Kidney (tissue), 14 donors: ENCODE data around the gene CSF3. TPM values are rescaled to one million over a fixed set of nuclear protein-coding genes. Genes with fewer than 3 reads are reported as not detected.

ENCODE experiments used
- DNase-seq, 5 donors: peaks; one replicate each; pipeline ENCODE4 v3.0.0-alpha.2; 2013 to 2020
- FAIRE-seq: peaks from 2 replicates; lab custom pipeline; 2012; peaks lifted over from hg19 to GRCh38; lab: Jason Lieb, UNC
- H3K27ac ChIP-seq, 2 donors: one replicate each; pipeline ENCODE4 v1.7.0; 2013; ENCODE audit warnings: low read depth in 2 of 2, low read length in 2 of 2, inconsistent platforms in 1 of 2
- H3K27me3 ChIP-seq: one replicate; pipeline ENCODE4 v1.7.1; 2013; ENCODE audit warnings: low read length, inconsistent platforms; ENCODE audit not compliant: control insufficient read depth, insufficient read depth
- H3K36me3 ChIP-seq, 3 donors: one replicate each; pipeline versions ENCODE4 v1.7.0 to v1.7.1; 2013; ENCODE audit warnings: low read length in 3 of 3, control low read depth in 1 of 3, inconsistent platforms in 1 of 3; ENCODE audit not compliant: insufficient read depth in 3 of 3, control insufficient read depth in 2 of 3
- H3K4me1 ChIP-seq, 3 donors: one replicate each; pipeline versions ENCODE4 v1.7.0 to v1.7.1; 2013; ENCODE audit warnings: low read length in 3 of 3, inconsistent platforms in 1 of 3, low read depth in 1 of 3; ENCODE audit not compliant: control insufficient read depth in 2 of 3, insufficient read depth in 2 of 3
- H3K4me3 ChIP-seq, 3 donors: one replicate each; pipeline versions ENCODE4 v1.7.0 to v1.8.1; 2013; ENCODE audit warnings: low read length in 3 of 3, control low read depth in 1 of 3, inconsistent platforms in 1 of 3
- H3K9ac ChIP-seq, 3 donors: one replicate each; pipeline versions ENCODE4 v1.7.0 to v1.7.1; 2013; ENCODE audit warnings: low read length in 3 of 3, control low read depth in 1 of 3, inconsistent platforms in 1 of 3
- H3K9me3 ChIP-seq, 3 donors: one replicate each; pipeline versions ENCODE4 v1.7.0 to v1.7.1; 2013; ENCODE audit warnings: low read length in 3 of 3, control low read depth in 1 of 3, inconsistent platforms in 1 of 3; ENCODE audit not compliant: control insufficient read depth in 2 of 3, insufficient read depth in 1 of 3
- intact Hi-C: fragments of 100-400 bp; cut with DNase I; formaldehyde crosslinking; loops from one replicate; pipeline ENCODE4 v1.11.1; 2022
- polyA plus RNA-seq: library from polyadenylated mRNA; stranded (reverse); fragments of 350-450 nt; fragmentation: Illumina TruSeq; extraction: RNeasy Lipid Tissue Mini Kit (QIAGEN cat#74804); gene quantifications from one replicate; pipeline ENCODE4 v1.2.3, GENCODE V29; 2014; ENCODE audit warnings: low read depth, low replicate concordance; ENCODE audit not compliant: insufficient read depth
- total RNA-seq: library from RNA; stranded (reverse); fragmentation: NEBNext Ultra II Directional; extraction: Animal tissue kit (Norgen Biotek cat#: 25700); gene quantifications from one replicate; pipeline ENCODE4 v1.2.1, GENCODE V29; 2021
- TF ChIP-seq, protein P1 (sequence below): IDR thresholded peaks from 3 replicates; pipeline ENCODE4 v1.5.1; 2012; ENCODE audit warnings: mild to moderate bottlenecking, moderate library complexity, borderline replicate concordance; ENCODE audit not compliant: insufficient read depth; ENCODE audit errors: extremely low read depth
- donor health status: control.
- donor health status: control.
- donor health status: control.
- donor health status: control.
- donor health status: control.
- donor health status: DM: yes; HTN: yes; CAD: no.
- donor health status: Normal renal cell carcinoma (clear cell type).

CSF3 gene
- total and polyA plus RNA-seq, 2 donors from 2014 or later = not detected

DNA sequence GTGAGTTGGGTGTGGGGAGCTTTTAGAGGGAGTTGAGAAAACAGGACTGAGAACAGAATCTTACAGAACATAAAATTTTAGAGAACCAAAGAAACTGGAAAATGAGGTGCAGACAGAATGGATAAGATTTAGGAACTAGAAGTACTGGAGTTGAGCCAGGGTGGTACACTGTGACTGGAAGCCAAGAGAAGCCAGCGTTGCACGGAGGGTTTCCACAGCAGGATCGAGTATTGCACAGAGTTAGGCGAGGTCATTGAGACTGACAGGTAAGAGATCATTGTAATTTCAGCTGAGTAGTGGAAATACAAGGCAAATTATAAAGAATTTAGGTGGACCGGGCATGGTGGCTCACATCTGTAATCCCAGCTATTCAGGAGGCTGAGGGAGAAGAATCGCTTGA is 45.9 kb upstream of the CSF3 start:
- H3K27ac ChIP-seq = no peak overlapping the region
- H3K4me3 ChIP-seq = no peak overlapping the region
- no peak for FAIRE-seq
- H3K9ac ChIP-seq = no peak overlapping the region
- H3K4me1 ChIP-seq = no peaks in the 10 kb centered on the region
- no peak for DNase-seq
- intact Hi-C loops = no loop called here
- no peaks in the 10 kb centered on the region for H3K36me3 ChIP-seq
- H3K27me3 ChIP-seq = no peaks in the 10 kb centered on the region
- TF ChIP-seq, protein P1, sequence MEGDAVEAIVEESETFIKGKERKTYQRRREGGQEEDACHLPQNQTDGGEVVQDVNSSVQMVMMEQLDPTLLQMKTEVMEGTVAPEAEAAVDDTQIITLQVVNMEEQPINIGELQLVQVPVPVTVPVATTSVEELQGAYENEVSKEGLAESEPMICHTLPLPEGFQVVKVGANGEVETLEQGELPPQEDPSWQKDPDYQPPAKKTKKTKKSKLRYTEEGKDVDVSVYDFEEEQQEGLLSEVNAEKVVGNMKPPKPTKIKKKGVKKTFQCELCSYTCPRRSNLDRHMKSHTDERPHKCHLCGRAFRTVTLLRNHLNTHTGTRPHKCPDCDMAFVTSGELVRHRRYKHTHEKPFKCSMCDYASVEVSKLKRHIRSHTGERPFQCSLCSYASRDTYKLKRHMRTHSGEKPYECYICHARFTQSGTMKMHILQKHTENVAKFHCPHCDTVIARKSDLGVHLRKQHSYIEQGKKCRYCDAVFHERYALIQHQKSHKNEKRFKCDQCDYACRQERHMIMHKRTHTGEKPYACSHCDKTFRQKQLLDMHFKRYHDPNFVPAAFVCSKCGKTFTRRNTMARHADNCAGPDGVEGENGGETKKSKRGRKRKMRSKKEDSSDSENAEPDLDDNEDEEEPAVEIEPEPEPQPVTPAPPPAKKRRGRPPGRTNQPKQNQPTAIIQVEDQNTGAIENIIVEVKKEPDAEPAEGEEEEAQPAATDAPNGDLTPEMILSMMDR = no peak
- H3K9me3 ChIP-seq = no peaks in the 10 kb centered on the region

DNA sequence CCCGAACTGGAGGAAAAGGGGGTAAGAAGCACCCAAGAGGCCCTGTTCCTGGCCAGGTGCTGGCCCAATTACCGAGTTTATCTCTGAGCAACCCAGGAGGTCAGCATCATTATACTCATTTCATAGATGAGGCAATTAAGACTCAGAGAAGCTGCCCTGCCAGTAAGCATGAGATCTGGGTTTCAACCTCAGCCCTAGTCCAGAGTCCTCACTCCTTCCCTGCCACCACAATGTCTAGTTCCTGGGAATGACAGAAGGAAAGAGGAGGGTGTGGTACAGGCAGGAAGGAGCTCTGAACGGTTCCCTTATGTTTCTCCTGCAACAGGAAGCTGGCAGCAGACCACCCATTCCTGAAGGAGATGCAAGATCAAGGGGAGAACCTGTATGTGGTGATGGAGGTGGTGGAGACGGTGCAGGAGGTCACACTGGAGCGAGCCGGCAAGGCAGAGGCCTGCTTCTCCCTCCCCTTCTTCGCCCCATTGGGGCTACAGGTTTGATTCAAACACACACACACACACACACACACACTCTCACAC is 45.0 kb upstream of the CSF3 start:
- FAIRE-seq (no peak), DNase-seq (no peak)
- no peak overlapping the region for H3K9ac ChIP-seq
- no peaks in the 10 kb centered on the region for H3K36me3 ChIP-seq
- no peaks in the 10 kb centered on the region for H3K27me3 ChIP-seq
- TF ChIP-seq, protein P1 = no peak
- intact Hi-C loops = no loop called here
- H3K4me3 ChIP-seq = no peak overlapping the region
- H3K4me1 ChIP-seq = no peaks in the 10 kb centered on the region
- no peak overlapping the region for H3K27ac ChIP-seq
- no peaks in the 10 kb centered on the region for H3K9me3 ChIP-seq

DNA sequence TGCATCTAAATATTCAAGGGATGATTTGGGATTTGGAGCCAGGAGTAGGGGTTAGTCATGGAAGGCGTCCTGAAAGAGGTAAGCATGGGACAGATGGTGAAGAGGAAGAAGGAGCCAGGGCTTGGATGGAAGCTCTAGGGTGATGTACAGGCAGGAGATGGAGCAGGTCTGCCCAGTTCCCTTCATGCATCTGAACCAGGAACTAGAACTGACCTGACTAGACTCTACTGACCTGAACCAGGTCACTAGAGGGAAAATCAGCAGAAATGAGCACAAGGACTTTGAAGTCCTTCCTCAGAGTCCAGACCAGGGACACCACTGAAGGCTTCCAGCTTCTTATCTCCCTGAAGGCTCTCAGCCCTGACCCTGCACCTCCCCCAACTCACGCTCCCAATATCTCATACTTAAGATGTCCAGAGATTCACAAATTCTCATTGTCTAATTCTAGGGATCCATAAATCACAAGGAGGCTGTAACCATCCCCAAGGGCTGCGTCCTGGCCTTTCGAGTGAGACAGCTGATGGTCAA is 44.1 kb upstream of the CSF3 start:
- Histone ChIP-seq H3K27me3 (no peaks in the 10 kb centered on the region), H3K36me3 (no peaks in the 10 kb centered on the region), H3K27ac (no peak overlapping the region), H3K4me3 (no peak overlapping the region), H3K9me3 (no peaks in the 10 kb centered on the region), H3K4me1 (no peaks in the 10 kb centered on the region), H3K9ac (no peak overlapping the region)
- intact Hi-C loops = no loop called here
- FAIRE-seq (no peak), DNase-seq (no peak)
- TF ChIP-seq, protein P1 = no peak

DNA sequence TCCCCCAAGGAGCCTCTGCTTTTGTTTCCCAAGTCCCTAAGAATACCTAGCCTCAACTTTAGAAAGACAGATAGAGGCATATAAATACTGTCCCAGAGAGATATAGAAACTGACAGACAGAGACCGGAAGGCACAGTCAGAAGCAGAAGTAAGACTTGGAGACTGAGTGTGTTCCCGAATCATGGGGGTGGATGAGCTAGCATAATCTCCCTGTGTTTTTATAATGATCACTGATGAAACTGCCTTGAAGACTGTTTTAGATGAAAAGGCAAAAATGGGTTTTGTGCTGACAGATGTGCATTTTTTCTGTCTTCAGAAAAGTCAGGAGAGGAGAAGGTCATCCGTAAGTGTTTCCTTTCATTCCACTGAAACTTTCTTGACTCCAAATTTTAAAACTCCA is 43.0 kb upstream of the CSF3 start:
- no peak overlapping the region for H3K27ac ChIP-seq
- intact Hi-C loops = no loop called here

More for the DNA sequence above, 43.0 kb upstream of the CSF3 start:
- Histone ChIP-seq H3K4me1 (no peaks in the 10 kb centered on the region), H3K9me3 (no peaks in the 10 kb centered on the region), H3K27me3 (no peaks in the 10 kb centered on the region), H3K4me3 (no peak overlapping the region), H3K36me3 (no peaks in the 10 kb centered on the region), H3K9ac (no peak overlapping the region)
- FAIRE-seq (no peak), DNase-seq (no peak)
- TF ChIP-seq, protein P1 = no peak
